Ammon's horn (tissue), 1 donor: ENCODE data around the gene CAPN12.
A peak's percentile ranks its signal among the peaks of the same experiment; 100 is the strongest.

Source experiments
- DNase-seq: peaks from one replicate; pipeline ENCODE4 v3.0.0-alpha.2; 2016; ENCODE audit warnings: low spot score

CAPN12 gene

GRCh38 chr19:38737921-38738737 lies 6.1 kb downstream of the CAPN12 start:
- DNase-seq, result no peak

GRCh38 chr19:38737281-38737865 lies 6.9 kb downstream of the CAPN12 start:
- DNase-seq, result no peak

GRCh38 chr19:38736413-38737280 lies 7.6 kb downstream of the CAPN12 start:
- no peak for DNase-seq

- no peak for DNase-seq
These were observed 8.2 kb downstream of the CAPN12 start for GRCh38 chr19:38736036-38736412.

- no peak for DNase-seq
These were observed 9.0 kb downstream of the CAPN12 start for GRCh38 chr19:38735257-38735686.

GRCh38 chr19:38734426-38735256 lies 9.6 kb downstream of the CAPN12 start:
- DNase-seq, result no peak

GRCh38 chr19:38734176-38734425 lies 10.2 kb downstream of the CAPN12 start:
- DNase-seq, result no peak

GRCh38 chr19:38733493-38734175 lies 10.6 kb downstream of the CAPN12 start:
- no peak for DNase-seq

- DNase-seq, result no peak
These were observed 11.1 kb downstream of the CAPN12 start for GRCh38 chr19:38733241-38733492.

GRCh38 chr19:38731654-38732301 lies 12.5 kb downstream of the CAPN12 start:
- no peak for DNase-seq

GRCh38 chr19:38730731-38731589 lies 13.3 kb downstream of the CAPN12 start:
- DNase-seq, result no peak

- no peak for DNase-seq
These were observed 13.9 kb downstream of the CAPN12 start for GRCh38 chr19:38730470-38730730.

- peak; percentile 55 for DNase-seq
These were observed 14.4 kb downstream of the CAPN12 start for GRCh38 chr19:38729653-38730469.

- no peak for DNase-seq
These were observed 15.3 kb downstream of the CAPN12 start for GRCh38 chr19:38728752-38729541.

- no peak for DNase-seq
These were observed 16.2 kb downstream of the CAPN12 start for GRCh38 chr19:38727868-38728660.

GRCh38 chr19:38727306-38727867 lies 16.9 kb downstream of the CAPN12 start:
- no peak for DNase-seq

- DNase-seq, result no peak
These were observed 17.4 kb downstream of the CAPN12 start for GRCh38 chr19:38726761-38727301.
